GM18517 (cell line): ENCODE measurements around the gene ACRV1.
"Not testable (repeated sequence)": the region's sequence is repeated elsewhere in the genome, so short reads cannot be mapped to it uniquely, and the experiment has no call there.

Source experiments
- ATAC-seq: cut with Tn5 transposase; IDR thresholded peaks from one replicate; pipeline ENCODE4 v1.9.1; 2021; ENCODE audit warnings: mild to moderate bottlenecking, moderate library complexity; ENCODE audit not compliant: unreplicated experiment

Gene ACRV1

DNA sequence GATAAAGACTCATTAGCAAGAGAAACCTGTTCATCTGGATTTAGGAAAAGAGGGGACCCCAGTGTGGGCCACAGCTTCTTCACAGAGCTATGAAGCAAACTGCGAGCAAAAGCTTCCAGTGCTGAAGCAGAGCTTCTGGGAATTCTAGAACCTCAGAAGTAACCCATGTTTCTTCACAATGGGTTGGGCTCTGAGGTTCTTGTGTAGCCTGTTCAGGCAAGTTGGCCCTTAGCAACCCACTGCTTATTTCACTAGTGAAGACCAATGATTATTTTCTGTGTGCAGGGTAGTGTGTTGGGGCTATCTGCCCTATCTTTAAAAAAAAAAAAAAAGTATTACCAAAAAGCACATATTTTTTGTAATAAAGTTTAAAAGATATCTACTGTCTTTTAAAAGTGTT is at the start of gene ACRV1:
TSS of gene ACRV1 (minus strand) at position 101 of the 400 bp plus-strand sequence. CDS start at position 34, 67 bp downstream.
- ATAC-seq, result no peak

- ATAC-seq, result no peak
Measured at GRCh38 chr11:125728969-125729368, 48.3 kb upstream of the ACRV1 start.

DNA sequence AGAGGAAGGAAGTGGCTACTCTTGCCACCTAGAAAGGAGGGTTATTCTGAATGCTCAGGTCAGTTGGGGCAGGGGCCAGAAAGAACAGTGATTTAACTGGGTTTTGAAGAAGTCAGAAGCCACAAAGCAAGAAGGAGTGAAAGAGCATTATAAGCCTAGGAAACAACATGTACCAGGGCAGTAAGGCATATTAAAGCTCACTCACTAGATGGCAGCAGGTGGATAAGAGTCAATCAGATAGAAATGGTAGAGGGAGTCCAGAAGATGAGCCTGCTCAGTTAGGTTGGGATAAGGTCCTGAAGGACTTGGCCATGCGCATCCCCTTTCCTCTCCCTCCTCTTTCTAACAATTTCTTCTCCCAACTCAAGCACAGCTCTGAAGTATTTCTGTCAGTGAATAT is 43.5 kb upstream of the ACRV1 start:
- ATAC-seq, result no peak

- no peak for ATAC-seq
Measured at GRCh38 chr11:125720781-125721180, 40.1 kb upstream of the ACRV1 start.

GRCh38 chr11:125704686-125705085 is 24.0 kb upstream of the ACRV1 start:
- ATAC-seq, result not testable (repeated sequence)

DNA sequence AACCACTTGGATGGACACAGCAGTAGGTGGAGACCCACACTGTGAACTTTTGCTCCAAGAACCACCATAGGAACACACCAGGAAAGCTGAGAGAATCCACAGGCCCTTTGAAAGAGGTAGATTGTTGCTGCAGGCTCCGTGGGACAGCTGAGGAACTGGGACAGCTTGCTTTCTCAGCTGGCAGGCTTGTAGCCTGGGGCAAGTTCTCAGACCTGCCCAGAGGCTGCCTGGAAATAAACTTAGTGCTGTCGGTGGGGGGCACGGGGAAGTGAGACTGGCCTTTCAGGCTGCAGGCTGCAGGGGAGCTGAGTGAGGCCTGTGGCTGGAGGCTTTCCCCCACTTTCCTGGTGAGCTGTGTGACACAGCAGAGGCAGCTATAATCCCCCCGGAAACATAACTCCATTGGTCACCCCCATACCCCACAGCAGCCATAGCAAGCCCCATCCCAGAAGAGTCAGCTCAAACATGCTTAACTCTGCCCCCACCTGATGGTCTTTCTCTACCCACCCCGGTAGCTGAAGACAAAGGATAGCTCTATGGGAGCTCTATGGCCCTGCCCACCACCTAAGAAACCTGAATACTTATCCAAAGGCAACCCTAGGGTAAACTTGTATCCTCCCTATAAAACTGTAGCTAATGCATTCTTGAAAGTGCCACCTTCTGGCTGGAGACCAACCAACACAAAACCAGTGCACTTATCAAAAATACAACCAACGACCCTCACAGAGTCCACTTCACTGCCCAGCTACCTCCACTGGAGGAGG is 21.4 kb upstream of the ACRV1 start:
- ATAC-seq, result no peak

DNA sequence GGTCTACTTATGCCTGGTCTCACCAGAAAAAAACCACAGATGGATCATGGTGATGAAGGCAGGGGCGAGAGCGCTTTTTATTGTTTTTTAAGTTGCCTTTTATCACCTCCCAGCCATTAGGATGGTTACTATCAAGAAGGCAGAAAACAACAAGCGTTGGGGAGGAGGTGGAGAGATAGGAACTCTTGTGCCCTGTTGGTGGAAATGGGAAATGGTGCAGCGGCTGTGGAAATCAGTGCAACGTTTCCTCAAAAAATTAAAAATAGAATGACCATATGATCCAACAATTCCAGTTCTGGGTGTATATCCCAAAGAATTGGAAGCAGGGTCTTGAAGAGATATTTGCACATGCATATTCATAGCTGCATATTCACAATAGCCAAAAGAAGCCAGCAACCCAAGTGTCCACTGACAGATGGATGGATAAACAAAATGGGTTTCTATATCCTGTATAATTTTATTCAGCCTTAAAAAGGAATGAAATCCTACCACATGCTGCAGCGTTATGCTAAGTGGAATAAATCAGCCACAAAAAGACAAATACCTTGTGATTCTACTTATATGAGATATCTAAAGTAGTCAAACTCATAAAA is 20.5 kb upstream of the ACRV1 start:
- no peak for ATAC-seq

- ATAC-seq, result no peak
Measured at GRCh38 chr11:125694951-125695350, 14.3 kb upstream of the ACRV1 start.

DNA sequence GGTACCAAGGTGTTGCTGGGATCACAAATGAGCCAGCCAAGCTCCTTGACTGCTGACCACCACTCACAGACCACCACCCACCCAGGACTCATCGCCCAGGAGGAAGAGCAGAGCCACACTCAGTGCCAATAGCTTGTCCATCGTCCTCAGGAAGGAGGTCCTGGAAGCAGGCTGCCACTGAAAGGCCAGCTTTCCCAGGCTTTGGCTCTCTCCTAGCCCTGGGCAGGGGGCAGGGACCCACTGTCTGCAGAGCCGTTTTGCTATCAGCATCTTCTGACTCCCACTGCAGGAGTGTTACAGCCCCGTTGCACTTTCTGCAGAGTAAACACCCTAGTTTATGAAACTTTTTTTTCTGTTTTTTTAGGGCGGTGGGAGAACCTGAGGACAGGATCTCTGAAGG is 12.2 kb upstream of the ACRV1 start:
- ATAC-seq, result no peak

DNA sequence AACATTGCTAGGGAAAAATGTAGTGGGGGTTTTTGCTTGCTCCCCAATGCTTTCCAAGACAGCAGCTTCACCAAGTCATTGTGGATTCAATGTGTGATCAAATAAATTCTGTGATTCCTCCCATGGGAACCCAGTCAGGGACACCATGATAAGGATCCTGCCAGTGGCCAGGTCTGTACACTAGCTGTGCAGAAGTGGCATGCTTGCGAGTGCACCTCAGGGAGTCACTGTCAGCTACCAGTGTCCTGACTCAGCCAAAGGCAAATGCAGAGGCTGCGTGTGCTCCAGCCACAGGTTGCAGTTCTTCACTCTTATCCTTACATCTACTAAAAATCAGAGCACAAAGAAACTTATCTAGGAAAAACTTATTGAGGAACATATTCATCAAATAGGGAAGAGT is 9.4 kb upstream of the ACRV1 start:
- ATAC-seq, result no peak

- ATAC-seq, result no peak
Measured at GRCh38 chr11:125689274-125689859, 8.7 kb upstream of the ACRV1 start.

GRCh38 chr11:125688632-125689031 is 8.0 kb upstream of the ACRV1 start:
- ATAC-seq, result no peak

GRCh38 chr11:125688066-125688465 is 7.4 kb upstream of the ACRV1 start:
- no peak for ATAC-seq

- no peak for ATAC-seq
Measured at GRCh38 chr11:125685228-125685627, 4.6 kb upstream of the ACRV1 start.

GRCh38 chr11:125679837-125680236 is 810 bp downstream of the ACRV1 start:
- no peak for ATAC-seq

DNA sequence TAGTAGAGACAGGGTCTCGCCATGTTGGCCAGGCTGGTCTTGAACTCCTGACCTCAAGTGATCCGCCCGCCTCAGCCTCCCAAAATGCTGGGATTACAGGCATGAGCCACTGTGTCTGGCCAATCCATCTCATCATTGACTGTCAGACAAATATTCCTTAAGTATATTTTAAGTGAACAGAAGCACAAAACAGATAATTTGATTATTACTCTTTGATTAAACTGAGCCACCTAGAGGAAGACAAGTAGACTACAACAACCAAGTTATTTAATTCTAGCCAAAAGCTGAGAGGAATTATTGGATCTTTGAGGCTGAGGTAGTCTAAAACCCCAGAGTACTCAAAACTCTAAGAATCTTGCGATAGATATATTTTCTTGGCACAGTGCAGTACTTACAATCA is 1.2 kb downstream of the ACRV1 start:
- no peak for ATAC-seq

- no peak for ATAC-seq
Measured at GRCh38 chr11:125675196-125675595, 5.5 kb downstream of the ACRV1 start.

GRCh38 chr11:125674210-125674609 is 6.4 kb downstream of the ACRV1 start:
- no peak for ATAC-seq

- no peak for ATAC-seq
Measured at GRCh38 chr11:125671561-125671960, 9.1 kb downstream of the ACRV1 start.

DNA sequence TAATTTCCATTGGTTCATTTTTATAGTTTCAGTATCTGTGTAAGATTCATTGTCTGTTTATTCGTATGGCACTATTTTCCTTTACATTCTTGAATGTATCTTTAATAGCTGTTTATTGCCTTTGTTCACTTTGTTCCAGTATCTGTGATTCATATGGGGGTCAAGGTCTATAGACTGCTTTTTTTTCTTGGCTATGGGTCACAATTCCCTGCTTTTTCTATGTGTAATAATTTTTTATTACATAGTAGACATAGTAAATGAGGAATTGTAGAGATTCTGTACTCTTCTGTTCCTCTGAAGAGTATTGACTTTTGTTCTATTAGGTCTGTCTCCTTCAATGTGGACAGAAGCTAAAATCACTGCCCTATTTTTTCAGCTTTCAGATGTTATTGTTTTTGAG is 10.5 kb downstream of the ACRV1 start:
- no peak for ATAC-seq

GRCh38 chr11:125667151-125667550 is 13.5 kb downstream of the ACRV1 start:
- ATAC-seq, result no peak

- ATAC-seq, result no peak
Measured at GRCh38 chr11:125663910-125664309, 16.7 kb downstream of the ACRV1 start.
